ENCODE data around the gene MPPED2. TPM values are rescaled to one million over a fixed set of nuclear protein-coding genes. Genes with fewer than 3 reads are reported as not detected.

MPPED2 gene
- total RNA-seq, 4 donors from 2014 or later, result 0.51 to 19.5 (median 9.3) TPM

DNA sequence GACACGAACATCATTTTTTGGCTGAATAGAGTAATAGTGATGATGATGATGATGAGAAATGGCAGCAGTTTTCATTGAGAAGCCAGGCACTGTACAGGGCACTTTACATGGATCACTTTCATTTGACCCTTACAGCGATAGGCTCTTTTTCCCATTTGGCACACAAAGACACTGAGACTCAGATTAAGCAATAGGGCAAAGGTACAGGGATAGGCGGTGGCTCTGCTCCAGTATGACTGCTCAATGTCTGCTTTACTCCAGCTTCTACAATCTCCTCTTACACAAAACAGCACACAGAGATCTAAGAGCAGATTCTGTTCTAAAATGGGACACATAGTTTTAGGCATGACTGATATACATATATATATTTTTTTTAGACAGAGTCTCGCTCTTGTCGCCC, 40.6 kb downstream of the MPPED2 start:
- H3K36me3 ChIP-seq, result no peaks in the 10 kb centered on the region
- DNase-seq, result no peak
- H3K27ac ChIP-seq, result no peak overlapping the region
- H3K9me3 ChIP-seq, result no peaks in the 10 kb centered on the region
- TF ChIP-seq, protein P1, sequence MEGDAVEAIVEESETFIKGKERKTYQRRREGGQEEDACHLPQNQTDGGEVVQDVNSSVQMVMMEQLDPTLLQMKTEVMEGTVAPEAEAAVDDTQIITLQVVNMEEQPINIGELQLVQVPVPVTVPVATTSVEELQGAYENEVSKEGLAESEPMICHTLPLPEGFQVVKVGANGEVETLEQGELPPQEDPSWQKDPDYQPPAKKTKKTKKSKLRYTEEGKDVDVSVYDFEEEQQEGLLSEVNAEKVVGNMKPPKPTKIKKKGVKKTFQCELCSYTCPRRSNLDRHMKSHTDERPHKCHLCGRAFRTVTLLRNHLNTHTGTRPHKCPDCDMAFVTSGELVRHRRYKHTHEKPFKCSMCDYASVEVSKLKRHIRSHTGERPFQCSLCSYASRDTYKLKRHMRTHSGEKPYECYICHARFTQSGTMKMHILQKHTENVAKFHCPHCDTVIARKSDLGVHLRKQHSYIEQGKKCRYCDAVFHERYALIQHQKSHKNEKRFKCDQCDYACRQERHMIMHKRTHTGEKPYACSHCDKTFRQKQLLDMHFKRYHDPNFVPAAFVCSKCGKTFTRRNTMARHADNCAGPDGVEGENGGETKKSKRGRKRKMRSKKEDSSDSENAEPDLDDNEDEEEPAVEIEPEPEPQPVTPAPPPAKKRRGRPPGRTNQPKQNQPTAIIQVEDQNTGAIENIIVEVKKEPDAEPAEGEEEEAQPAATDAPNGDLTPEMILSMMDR (IDR thresholded peaks at IDR 0.05), result no peak
- TF ChIP-seq POLR2A (IDR thresholded peaks at IDR 0.05), result no peak
- no peaks in the 10 kb centered on the region for H3K4me1 ChIP-seq
- no peaks in the 10 kb centered on the region for H3K27me3 ChIP-seq
- intact Hi-C loops (cut with DNase I; ENCODE audit: low total_unique reads), result no loop called here
- no peak overlapping the region for H3K4me3 ChIP-seq

GRCh38 chr11:30543066-30543465, 43.1 kb downstream of the MPPED2 start:
- H3K4me3 ChIP-seq, result no peak overlapping the region
- no peak overlapping the region for H3K27ac ChIP-seq
- DNase-seq, result no peak
- H3K36me3 ChIP-seq, result no peaks in the 10 kb centered on the region
- no peaks in the 10 kb centered on the region for H3K9me3 ChIP-seq
- H3K27me3 ChIP-seq, result no peaks in the 10 kb centered on the region
- intact Hi-C loops (cut with DNase I; ENCODE audit: low total_unique reads), result no loop called here
- no peak for TF ChIP-seq POLR2A (IDR thresholded peaks at IDR 0.05)
- TF ChIP-seq, protein P1 (IDR thresholded peaks at IDR 0.05), result no peak
- H3K4me1 ChIP-seq, result no peaks in the 10 kb centered on the region

DNA sequence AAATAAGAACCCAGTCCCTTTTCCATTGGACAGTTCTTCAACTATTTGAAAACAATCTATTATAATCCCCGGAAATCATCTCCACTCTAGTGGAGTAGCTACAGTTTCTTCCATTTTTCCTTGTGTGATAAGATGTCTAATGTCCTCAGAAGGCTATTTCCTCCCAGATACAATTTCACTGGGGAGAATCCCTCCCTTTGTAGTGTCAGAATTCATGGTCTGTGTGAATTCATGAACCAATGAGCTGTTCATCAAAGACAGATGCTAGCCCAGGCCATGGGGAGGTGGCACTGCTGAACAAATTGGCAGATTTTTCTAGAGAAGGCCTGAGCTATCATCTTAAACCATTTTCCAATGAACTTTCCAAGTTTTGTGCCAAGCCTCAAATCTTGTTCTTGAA, 45.4 kb downstream of the MPPED2 start:
- H3K4me1 ChIP-seq, result no peaks in the 10 kb centered on the region
- no peak for DNase-seq
- no peaks in the 10 kb centered on the region for H3K27me3 ChIP-seq
- no peaks in the 10 kb centered on the region for H3K36me3 ChIP-seq
- intact Hi-C loops (cut with DNase I; ENCODE audit: low total_unique reads), result no loop called here
- no peak overlapping the region for H3K4me3 ChIP-seq
- no peaks in the 10 kb centered on the region for H3K9me3 ChIP-seq
- H3K27ac ChIP-seq, result no peak overlapping the region
- TF ChIP-seq POLR2A (IDR thresholded peaks at IDR 0.05), result no peak
- TF ChIP-seq, protein P1 (IDR thresholded peaks at IDR 0.05), result no peak

DNA sequence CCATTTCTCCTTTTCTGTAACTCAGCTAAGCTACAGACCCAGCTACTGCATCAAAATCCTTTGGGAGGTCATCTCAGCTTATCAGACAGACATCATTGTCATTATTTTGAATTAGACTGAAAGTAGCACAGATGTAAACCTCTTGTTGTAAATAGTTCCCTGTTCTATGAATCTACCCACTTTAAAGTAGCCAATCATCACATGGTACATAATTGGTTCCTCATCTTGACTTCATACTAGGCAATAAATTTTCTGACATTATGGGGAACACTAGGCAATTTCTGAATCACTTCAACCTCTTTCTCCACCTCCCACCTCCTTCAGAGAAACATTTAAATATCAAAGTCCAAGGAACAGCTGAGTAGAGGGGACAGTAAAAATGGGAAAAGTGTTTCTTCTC, 47.9 kb downstream of the MPPED2 start:
- no peak for DNase-seq
- Histone ChIP-seq H3K4me1 (no peaks in the 10 kb centered on the region), H3K27me3 (no peaks in the 10 kb centered on the region), H3K27ac (no peak overlapping the region), H3K4me3 (no peak overlapping the region), H3K36me3 (no peaks in the 10 kb centered on the region), H3K9me3 (no peaks in the 10 kb centered on the region)
- intact Hi-C loops (cut with DNase I; ENCODE audit: low total_unique reads), result no loop called here
- TF ChIP-seq, protein P1 (IDR thresholded peaks at IDR 0.05), result no peak
- TF ChIP-seq POLR2A (IDR thresholded peaks at IDR 0.05), result no peak

DNA sequence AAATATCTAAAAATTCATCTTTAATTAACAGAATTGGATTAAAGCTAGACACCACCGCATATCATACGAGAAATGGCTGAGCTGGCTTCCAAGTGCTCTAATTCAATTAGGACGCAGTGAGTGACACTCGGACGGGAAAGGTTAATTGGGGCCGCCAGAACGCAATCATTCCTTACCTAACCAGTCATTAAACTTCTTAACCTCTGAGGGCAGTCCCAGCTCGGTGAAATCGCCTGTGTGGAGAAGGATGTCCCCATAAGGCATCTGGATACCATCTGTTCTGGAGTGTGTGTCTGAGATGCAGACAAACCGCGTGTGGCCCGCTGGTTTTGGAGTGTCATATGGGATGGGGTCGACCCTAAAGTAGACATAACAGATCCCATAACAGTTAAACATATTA, 50.3 kb downstream of the MPPED2 start:
- no peaks in the 10 kb centered on the region for H3K36me3 ChIP-seq
- H3K4me1 ChIP-seq, result no peaks in the 10 kb centered on the region
- no peak overlapping the region for H3K4me3 ChIP-seq
- intact Hi-C loops (cut with DNase I; ENCODE audit: low total_unique reads), result no loop called here
- H3K9me3 ChIP-seq, result no peaks in the 10 kb centered on the region
- H3K27me3 ChIP-seq, result no peaks in the 10 kb centered on the region
- DNase-seq, result no peak
- TF ChIP-seq, protein P1 (IDR thresholded peaks at IDR 0.05), result no peak
- TF ChIP-seq POLR2A (IDR thresholded peaks at IDR 0.05), result no peak
- no peak overlapping the region for H3K27ac ChIP-seq
